VCaP (cell line): Measurements from ENCODE around the gene KRT17.
"Not testable (repeated sequence)": the region's sequence is repeated elsewhere in the genome, so short reads cannot be mapped to it uniquely, and the experiment has no call there.

Source experiments
- H3K27ac ChIP-seq: fragments of 450-650 bp; 2 replicates; pipeline ENCODE4 v1.5.1; 2017
- TF ChIP-seq, protein P1 (sequence below): fragments of 450-650 bp; conservative IDR thresholded peaks from 2 replicates; pipeline ENCODE4 v1.5.1; 2017; ENCODE audit warnings: mild to moderate bottlenecking, moderate library complexity

The KRT17 gene

DNA sequence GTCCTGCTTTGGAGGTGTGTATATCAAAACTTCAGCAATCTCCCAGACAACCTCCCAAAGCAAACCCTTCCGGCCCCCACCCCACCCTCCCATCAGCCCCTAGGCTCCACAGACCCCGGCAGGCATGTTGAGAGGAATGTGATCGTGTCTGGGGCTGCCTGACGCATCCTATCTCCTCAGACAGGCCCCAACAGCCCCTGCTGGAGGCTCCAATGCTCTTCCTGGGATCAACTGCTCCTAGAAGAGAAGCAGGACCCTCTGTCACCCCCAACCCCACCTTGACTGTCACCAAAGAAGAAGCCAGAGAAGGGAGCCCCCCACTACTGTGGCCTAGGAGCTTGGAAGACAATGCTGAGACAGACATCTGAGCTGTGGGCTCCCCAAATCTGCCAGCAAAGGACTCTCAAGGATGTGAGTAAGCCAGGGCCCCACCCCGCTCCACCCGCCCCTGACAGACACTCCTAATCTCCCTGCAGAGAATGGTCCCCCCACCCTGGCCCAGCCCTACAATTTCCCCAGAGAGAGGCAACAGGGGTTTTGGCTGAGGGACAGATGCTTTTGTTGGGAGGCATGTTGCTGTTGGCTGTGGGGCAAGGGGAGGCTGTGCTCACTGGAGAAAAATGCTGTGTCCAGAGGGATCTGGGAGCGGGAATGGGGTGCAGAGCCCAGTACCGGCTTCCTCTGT is 36.1 kb downstream of the KRT17 start:
- no peak overlapping the region for H3K27ac ChIP-seq
- TF ChIP-seq, protein P1, sequence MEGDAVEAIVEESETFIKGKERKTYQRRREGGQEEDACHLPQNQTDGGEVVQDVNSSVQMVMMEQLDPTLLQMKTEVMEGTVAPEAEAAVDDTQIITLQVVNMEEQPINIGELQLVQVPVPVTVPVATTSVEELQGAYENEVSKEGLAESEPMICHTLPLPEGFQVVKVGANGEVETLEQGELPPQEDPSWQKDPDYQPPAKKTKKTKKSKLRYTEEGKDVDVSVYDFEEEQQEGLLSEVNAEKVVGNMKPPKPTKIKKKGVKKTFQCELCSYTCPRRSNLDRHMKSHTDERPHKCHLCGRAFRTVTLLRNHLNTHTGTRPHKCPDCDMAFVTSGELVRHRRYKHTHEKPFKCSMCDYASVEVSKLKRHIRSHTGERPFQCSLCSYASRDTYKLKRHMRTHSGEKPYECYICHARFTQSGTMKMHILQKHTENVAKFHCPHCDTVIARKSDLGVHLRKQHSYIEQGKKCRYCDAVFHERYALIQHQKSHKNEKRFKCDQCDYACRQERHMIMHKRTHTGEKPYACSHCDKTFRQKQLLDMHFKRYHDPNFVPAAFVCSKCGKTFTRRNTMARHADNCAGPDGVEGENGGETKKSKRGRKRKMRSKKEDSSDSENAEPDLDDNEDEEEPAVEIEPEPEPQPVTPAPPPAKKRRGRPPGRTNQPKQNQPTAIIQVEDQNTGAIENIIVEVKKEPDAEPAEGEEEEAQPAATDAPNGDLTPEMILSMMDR, result no peak

DNA sequence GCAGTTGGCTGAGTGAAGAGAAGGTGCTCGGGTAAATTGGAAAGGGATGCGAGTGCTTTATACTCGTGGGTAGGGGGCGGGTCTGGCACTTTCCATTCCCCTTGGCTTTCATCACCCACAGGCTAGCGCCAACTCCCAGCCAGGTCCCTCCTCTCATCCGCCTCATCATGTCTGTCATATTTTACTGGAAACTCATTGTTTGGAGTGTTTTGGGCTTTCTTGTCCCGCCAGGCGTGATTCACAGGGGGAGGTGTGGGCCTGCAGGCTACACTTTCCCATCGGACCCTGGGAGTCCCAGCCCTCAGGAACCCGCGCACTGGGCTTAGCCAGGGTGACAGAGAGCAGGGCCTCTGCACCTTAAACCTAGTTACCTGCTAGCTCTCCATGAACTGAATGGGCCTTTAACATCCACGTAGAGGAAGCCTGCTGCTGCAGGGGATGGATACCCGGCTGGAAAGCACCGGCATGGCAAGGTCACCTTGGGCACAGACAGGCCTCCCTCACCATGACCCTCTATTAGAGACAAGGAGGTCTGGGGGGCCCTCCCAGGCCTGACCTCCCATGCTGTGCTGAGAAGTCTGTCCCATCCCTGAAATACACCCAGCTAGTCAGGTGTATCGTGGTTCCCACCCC is 37.4 kb downstream of the KRT17 start, which contains the start of gene KRT14:
TSS of gene KRT14 (minus strand) at position 33 of the 633 bp plus-strand sequence. CDS start 61 bp downstream, outside the sequence.
- TF ChIP-seq, protein P1, result no peak
- H3K27ac ChIP-seq, result no peak within 1 kb of the TSS

DNA sequence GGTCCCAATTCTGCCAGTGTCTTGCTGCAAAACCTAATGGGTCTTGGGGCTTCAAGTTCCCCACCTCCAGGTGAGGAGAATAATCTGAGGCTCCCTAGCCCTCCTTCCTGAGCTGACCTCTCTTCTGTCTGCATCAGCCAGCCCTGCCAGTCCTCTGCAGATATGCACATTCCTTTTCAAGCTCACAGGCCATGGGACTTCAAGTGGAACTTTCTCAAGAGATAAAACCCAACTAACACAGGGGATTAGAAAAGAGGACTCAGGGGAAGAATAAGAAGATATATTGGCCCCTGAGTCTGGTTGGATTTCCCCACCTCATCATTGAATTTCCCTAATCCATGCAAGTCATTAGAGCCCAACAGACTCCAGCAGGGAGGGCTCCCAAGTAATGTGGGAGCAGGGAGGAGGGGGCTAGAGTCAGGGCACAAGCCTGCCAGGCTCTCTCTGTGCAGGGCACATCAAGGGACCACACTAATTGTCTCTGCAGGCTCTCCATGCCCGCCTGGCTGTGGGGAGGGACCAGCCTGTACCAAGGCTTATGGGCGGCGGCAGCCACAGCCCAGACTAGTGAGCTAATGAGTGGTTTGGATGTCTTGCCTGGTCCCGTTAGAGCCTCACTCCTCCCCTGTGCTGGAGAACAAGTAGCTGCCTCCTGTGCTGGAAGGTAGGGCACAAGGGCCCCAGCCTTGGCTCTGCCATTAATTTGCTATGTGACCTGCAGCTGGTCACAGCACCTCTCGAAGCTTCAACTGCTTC is 38.9 kb downstream of the KRT17 start:
- TF ChIP-seq, protein P1, result no peak
- H3K27ac ChIP-seq, result no peak overlapping the region

DNA sequence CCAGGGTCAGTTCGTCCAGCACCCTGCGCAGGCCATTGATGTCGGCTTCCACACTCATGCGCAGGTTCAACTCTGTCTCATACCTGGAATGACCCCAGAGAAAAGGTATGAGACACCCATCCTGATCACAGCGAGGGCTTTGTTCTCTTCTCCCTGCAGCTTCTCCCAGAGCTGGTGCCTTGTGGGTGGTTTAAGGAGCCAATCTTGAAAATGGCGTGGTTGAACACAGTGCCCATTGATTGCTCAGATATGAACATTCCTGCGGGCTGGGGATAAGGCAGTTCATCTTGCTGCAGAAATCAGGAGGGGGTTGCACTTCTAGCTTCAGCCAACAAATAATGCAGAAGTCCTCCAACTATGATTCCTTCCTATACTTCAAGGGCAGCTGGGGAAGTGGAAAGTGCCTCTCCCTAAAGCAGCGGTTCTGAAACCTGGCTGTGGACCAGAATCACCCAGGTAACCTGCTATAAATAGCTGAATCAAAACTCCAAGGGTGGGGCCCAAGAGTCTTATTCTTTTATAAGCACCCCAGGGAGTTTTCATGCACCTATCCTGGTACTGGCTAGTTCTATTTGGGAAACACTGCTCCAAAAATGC is 39.9 kb downstream of the KRT17 start:
- H3K27ac ChIP-seq, result not testable (repeated sequence)

DNA sequence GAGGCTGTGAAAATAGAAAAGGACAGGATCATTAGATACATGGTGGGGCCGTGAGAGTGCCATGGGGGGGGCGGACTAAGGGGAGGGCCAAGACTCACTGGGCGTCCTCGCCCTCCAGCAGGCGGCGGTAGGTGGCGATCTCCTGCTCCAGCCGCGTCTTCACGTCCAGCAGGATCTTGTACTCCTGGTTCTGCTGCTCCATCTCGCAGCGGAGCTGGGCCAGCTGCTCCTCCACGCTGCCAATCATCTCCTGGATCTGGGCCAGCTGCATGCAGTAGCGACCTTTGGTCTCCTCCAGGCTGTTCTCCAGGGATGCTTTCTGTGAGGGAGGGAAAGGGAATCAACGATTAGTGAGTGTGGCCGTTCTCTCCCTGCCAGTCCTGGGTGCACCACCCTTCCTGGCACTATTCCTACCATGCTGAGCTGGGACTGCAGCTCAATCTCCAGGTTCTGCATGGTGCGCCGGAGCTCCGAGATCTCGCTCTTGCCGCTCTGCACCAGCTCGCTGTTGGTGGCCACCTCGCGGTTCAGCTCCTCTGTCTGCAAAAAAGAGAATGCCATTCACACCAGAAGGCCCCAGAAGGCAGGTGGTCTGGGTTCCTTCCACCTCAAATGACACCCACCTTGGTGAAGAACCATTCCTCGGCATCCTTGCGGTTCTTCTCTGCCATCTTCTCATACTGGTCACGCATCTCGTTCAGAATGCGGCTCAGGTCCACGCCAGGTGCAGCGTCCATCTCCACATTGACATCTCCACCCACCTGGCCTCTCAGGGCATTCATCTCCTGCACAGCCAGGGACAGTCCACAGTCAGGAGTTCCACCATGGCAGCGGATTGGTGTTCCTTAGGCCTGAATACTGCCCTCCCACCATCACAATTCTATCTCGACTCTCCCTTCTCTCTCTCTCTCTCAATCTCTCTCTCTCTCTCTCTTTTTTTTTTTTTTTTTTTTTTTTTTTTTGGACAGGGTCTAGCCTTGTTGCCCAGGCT is 40.9 kb downstream of the KRT17 start:
- H3K27ac ChIP-seq, result no peak overlapping the region
- TF ChIP-seq, protein P1, result peak; percentile 63

DNA sequence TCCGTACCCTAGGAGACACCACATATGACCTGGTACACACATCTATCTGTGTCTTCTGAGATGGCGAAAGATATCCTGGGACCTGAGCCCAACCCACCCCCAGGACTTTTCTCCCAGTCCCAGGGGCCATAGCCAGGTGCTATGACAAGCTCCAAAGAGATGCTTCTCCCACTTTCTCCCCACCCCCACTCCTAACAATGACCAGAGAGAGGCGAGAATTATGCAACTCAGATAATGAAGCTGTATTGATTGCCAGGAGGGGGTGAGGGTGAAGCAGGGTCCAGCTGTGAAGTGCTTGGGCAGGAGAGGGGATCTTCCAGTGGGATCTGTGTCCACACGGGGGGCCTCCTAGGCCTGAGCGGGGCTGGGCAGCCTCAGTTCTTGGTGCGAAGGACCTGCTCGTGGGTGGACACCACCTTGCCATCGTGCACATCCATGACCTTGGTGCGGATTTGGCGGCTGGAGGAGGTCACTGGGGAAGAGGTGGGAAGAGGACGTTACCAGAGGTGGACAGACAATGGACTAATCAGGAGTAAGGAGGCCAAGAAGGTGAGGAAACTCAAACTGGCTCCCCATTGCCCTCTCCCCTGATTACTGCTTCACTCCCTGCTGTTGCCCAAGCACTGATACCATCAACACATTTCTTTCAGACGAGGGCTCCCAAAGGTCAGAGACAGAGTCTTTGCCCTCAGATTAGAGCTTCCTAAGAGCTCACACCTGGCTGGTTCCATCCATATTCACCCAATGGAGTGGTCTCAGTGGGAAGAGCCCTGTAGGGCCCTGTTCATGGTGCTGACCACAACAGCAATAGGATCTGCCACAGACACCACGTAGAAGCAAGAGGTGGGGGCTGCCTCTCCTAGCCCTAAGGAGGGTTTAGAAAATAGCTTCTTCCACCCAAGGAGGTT is 42.1 kb downstream of the KRT17 start:
- H3K27ac ChIP-seq, result not testable (repeated sequence)

DNA sequence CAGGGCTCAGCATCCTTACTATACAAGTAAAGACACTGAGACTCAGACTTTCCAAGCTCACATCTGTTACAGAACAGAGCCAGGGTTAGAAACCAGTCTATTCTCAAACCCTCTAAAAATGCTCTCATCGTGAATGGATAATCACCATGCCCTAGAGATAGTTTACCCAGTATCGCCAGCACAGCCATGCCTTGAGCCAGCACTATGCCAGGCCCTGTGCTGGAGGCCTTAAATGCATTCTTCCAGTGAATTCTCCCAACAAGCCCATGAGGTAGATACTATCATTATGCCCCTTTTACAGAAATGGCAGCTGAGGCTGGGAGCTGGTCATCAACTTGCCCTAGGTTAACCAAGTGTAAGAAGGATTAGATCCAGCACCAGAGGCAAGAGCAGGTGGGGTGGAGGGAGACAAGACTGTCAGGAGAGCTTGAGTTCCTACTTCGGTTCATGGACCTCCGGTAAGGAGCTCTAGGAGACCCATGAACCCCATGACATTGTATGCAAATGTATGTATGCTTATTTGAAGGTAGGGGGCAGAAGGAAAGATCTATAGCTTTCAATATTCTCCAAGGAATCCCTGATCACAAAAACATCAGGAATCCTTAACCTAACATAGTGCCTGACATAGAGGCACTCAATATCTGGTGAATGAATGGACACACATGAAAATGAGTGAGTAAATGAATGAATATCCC is 42.9 kb downstream of the KRT17 start:
- H3K27ac ChIP-seq, result no peak overlapping the region
- TF ChIP-seq, protein P1, result no peak
